Measurements from ENCODE around the gene TPD52L1.
"Not testable (repeated sequence)": the region's sequence is repeated elsewhere in the genome, so short reads cannot be mapped to it uniquely, and the experiment has no call there.

TPD52L1 gene

DNA sequence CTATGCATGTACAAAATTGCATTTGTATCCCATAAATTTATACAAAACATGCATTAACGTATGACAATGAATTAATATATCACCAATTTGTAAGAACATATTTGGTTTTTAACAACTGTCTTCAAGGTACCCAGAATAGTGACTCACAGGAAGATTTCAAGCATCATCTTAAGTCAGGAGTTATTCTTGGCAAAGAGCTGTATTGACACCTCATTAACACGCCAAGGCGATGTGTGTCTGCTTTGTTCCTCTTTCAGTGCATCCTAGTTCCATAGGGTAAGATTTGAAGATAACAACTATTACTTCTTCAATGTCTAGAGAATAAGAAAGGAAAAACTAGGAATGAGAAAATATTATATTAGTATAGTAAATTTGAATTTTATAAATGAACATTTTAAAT is 35.8 kb upstream of the TPD52L1 start:
- Histone ChIP-seq H3K9me3 (ENCODE audit: control insufficient read depth in 2 of 2, low read length in 2 of 2) (no peaks in the 10 kb centered on the region), H3K36me3 (ENCODE audit: control insufficient read depth in 2 of 2, insufficient read depth in 2 of 2, low read length in 2 of 2) (no peaks in the 10 kb centered on the region), H3K27me3 (ENCODE audit: control insufficient read depth in 2 of 2, insufficient read depth in 2 of 2, low read length in 2 of 2) (no peaks in the 10 kb centered on the region), H3K9ac (ENCODE audit: low read depth in 1 of 2, low read length in 2 of 2) (no peak overlapping the region), H3K27ac (ENCODE audit: low read depth in 2 of 2, low read length in 2 of 2) (no peak overlapping the region), H3K4me1 (ENCODE audit: control insufficient read depth in 2 of 2, insufficient read depth in 2 of 2, low read length in 2 of 2) (no peaks in the 10 kb centered on the region), H3K4me3 (ENCODE audit: low read length in 2 of 2) (no peak overlapping the region)

DNA sequence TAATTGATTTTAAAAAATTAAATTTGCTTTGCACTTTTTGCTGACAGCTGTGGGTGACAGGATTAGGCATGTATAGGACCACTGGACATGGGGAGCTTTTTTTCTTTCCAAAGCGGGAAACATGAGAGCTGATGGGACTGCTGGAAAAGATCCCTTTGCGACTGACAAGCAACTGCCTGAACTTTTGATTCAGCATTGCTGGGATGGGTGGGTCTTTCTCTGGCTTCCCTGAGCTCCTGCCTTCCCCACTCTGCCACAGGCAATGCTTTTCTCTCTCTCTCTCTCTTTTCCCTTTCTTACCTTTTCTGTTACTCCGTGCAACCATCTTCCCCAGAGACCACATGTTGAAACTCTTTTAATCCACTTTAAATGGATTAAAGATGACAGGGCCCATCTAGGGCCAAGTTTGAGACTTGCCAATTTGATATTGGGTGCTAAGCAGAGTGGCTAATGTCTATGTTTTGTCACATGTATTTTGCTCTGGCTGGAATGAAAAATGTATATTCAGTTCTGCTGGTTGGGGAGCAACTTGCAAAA is 33.5 kb upstream of the TPD52L1 start:
- H3K27ac ChIP-seq (ENCODE audit: low read depth in 2 of 2, low read length in 2 of 2) = no peak overlapping the region
- H3K4me3 ChIP-seq (ENCODE audit: low read length in 2 of 2) = no peak overlapping the region
- no peaks in the 10 kb centered on the region for H3K4me1 ChIP-seq (ENCODE audit: control insufficient read depth in 2 of 2, insufficient read depth in 2 of 2, low read length in 2 of 2)
- no peaks in the 10 kb centered on the region for H3K27me3 ChIP-seq (ENCODE audit: control insufficient read depth in 2 of 2, insufficient read depth in 2 of 2, low read length in 2 of 2)
- no peaks in the 10 kb centered on the region for H3K9me3 ChIP-seq (ENCODE audit: control insufficient read depth in 2 of 2, low read length in 2 of 2)
- no peaks in the 10 kb centered on the region for H3K36me3 ChIP-seq (ENCODE audit: control insufficient read depth in 2 of 2, insufficient read depth in 2 of 2, low read length in 2 of 2)
- no peak overlapping the region for H3K9ac ChIP-seq (ENCODE audit: low read depth in 1 of 2, low read length in 2 of 2)

DNA sequence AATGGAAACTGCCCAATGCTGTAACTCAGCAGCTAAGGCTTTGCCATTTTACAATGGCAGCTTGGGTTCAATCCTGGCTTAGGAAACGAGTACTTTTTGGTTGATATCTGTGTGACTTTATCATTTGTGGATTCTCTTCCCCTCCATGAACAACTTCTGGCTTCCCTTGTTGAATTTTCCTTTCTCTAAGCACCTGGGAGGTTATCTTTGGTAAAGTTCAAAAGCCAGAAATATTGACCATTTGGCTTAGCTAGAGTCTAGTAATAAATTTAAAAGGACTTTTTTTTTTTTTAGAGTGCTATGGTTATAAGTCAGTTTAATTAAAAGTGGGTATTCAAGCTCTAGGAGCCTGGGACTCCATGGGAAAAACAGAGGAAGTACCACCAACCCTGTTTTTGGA is 31.7 kb upstream of the TPD52L1 start:
- H3K27ac ChIP-seq (ENCODE audit: low read depth in 2 of 2, low read length in 2 of 2) = no peak overlapping the region
- no peaks in the 10 kb centered on the region for H3K27me3 ChIP-seq (ENCODE audit: control insufficient read depth in 2 of 2, insufficient read depth in 2 of 2, low read length in 2 of 2)
- H3K36me3 ChIP-seq (ENCODE audit: control insufficient read depth in 2 of 2, insufficient read depth in 2 of 2, low read length in 2 of 2) = no peaks in the 10 kb centered on the region
- H3K9me3 ChIP-seq (ENCODE audit: control insufficient read depth in 2 of 2, low read length in 2 of 2) = no peaks in the 10 kb centered on the region
- no peaks in the 10 kb centered on the region for H3K4me1 ChIP-seq (ENCODE audit: control insufficient read depth in 2 of 2, insufficient read depth in 2 of 2, low read length in 2 of 2)
- H3K9ac ChIP-seq (ENCODE audit: low read depth in 1 of 2, low read length in 2 of 2) = no peak overlapping the region
- no peak overlapping the region for H3K4me3 ChIP-seq (ENCODE audit: low read length in 2 of 2)

DNA sequence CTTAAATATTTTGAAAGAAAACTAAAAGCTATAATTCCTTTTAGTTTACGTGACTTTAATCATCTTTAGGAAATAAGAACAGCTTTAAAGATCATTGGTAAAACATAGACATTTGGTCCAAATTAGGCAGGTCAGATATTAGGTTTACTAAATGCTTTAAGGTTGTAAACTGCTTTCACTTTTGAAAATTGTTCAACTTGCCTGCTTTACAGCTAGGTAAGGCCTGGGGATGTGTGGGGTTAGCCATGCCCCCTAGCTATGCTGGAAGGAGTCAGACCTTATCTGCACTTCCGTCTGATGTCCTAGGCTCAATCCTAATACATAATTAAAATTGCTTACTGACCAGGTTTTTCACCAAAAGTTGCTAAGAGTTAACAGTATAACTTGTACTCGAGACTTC is 30.5 kb upstream of the TPD52L1 start:
- no peaks in the 10 kb centered on the region for H3K9me3 ChIP-seq (ENCODE audit: control insufficient read depth in 2 of 2, low read length in 2 of 2)
- H3K9ac ChIP-seq (ENCODE audit: low read depth in 1 of 2, low read length in 2 of 2) = no peak overlapping the region
- H3K4me1 ChIP-seq (ENCODE audit: control insufficient read depth in 2 of 2, insufficient read depth in 2 of 2, low read length in 2 of 2) = no peaks in the 10 kb centered on the region
- no peaks in the 10 kb centered on the region for H3K36me3 ChIP-seq (ENCODE audit: control insufficient read depth in 2 of 2, insufficient read depth in 2 of 2, low read length in 2 of 2)
- no peaks in the 10 kb centered on the region for H3K27me3 ChIP-seq (ENCODE audit: control insufficient read depth in 2 of 2, insufficient read depth in 2 of 2, low read length in 2 of 2)
- no peak overlapping the region for H3K4me3 ChIP-seq (ENCODE audit: low read length in 2 of 2)
- H3K27ac ChIP-seq (ENCODE audit: low read depth in 2 of 2, low read length in 2 of 2) = no peak overlapping the region

DNA sequence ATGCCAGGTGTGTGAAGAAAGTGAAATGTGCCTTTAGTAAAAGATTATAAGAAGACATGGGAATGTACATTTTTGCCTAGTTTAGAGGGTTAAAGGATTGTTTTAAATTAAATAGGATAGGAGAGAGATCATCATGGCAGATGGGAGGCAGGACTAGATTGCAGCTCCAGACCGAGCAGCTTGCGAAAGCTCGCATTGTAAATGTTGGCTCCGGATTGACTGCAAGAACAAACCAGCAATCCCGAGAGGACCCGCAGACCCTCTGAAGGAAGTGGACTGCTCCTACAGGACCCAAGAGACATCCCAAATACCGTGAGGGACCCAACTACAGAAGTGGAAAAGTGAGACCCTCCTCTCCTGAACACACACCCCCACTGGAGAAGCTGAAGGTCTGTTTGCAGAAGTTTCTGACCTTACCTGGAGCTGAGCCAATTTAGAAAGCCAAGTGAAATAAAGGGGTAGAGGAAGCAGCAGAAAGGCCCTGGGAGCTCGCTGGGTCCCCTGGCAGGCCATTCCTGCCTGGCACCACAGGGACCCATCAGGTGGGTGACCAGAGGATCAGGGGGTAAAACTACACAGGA is 30.0 kb upstream of the TPD52L1 start:
- Histone ChIP-seq H3K9me3 (ENCODE audit: control insufficient read depth in 2 of 2, low read length in 2 of 2) (no peaks in the 10 kb centered on the region), H3K27me3 (ENCODE audit: control insufficient read depth in 2 of 2, insufficient read depth in 2 of 2, low read length in 2 of 2) (no peaks in the 10 kb centered on the region), H3K36me3 (ENCODE audit: control insufficient read depth in 2 of 2, insufficient read depth in 2 of 2, low read length in 2 of 2) (no peaks in the 10 kb centered on the region), H3K4me3 (ENCODE audit: low read length in 2 of 2) (no peak overlapping the region), H3K27ac (ENCODE audit: low read depth in 2 of 2, low read length in 2 of 2) (no peak overlapping the region), H3K4me1 (ENCODE audit: control insufficient read depth in 2 of 2, insufficient read depth in 2 of 2, low read length in 2 of 2) (no peaks in the 10 kb centered on the region), H3K9ac (ENCODE audit: low read depth in 1 of 2, low read length in 2 of 2) (no peak overlapping the region)

DNA sequence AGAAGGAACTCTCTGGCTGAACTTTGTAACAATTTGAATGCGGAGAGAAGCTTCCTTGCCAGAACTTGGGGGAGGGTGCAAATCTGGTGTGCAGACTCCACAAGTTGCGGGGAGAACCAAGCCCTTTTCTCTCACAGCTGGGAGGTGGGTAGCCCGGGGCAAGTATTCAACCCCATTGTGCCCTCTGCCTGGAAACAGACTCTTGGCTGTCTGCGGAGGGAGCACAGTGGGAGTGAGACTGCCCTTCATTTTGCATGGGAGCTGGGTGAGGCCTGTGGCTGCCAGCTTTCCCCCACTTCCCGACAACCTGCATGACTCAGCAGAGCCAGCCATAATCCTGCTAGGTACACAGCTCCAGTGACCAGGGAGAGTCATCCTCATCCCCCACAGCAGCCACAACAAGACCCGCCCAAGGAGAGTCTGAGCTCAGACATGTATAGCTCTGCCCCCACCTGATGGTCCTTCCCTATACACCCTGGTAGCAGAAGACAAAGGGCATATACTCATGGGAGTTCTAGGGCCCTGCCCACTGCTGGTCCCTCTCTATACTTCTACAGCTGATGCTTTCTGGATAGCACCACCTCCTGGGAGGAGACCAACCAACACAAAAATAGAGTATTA is 29.4 kb upstream of the TPD52L1 start:
- Histone ChIP-seq H3K36me3 (ENCODE audit: control insufficient read depth in 2 of 2, insufficient read depth in 2 of 2, low read length in 2 of 2) (no peaks in the 10 kb centered on the region), H3K9ac (ENCODE audit: low read depth in 1 of 2, low read length in 2 of 2) (no peak overlapping the region), H3K27ac (ENCODE audit: low read depth in 2 of 2, low read length in 2 of 2) (no peak overlapping the region), H3K4me1 (ENCODE audit: control insufficient read depth in 2 of 2, insufficient read depth in 2 of 2, low read length in 2 of 2) (no peaks in the 10 kb centered on the region), H3K9me3 (ENCODE audit: control insufficient read depth in 2 of 2, low read length in 2 of 2) (no peaks in the 10 kb centered on the region), H3K4me3 (ENCODE audit: low read length in 2 of 2) (no peak overlapping the region), H3K27me3 (ENCODE audit: control insufficient read depth in 2 of 2, insufficient read depth in 2 of 2, low read length in 2 of 2) (no peaks in the 10 kb centered on the region)

DNA sequence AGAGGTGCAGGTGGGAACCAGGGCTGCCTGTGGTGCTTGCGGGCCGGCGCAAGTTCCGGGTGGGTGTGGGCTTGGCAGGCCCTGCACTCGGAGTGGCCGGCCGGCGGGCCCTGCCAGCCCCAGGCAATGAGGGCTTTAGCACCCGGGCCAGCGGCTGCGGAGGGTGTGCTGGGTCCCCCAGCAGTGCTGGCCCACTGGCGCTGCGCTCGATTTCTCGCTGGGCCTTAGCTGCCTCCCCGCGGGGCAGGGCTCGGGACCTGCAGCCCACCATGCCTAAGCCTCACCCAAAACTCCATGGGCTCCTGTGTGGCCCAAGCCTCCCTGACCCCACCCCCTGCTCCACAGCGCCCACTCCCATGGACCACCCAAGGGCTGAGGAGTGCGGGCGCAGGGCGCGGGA is 27.7 kb upstream of the TPD52L1 start:
- H3K27me3 ChIP-seq (ENCODE audit: control insufficient read depth in 2 of 2, insufficient read depth in 2 of 2, low read length in 2 of 2); H3K9me3 ChIP-seq (ENCODE audit: control insufficient read depth in 2 of 2, low read length in 2 of 2): not testable (repeated sequence)

DNA sequence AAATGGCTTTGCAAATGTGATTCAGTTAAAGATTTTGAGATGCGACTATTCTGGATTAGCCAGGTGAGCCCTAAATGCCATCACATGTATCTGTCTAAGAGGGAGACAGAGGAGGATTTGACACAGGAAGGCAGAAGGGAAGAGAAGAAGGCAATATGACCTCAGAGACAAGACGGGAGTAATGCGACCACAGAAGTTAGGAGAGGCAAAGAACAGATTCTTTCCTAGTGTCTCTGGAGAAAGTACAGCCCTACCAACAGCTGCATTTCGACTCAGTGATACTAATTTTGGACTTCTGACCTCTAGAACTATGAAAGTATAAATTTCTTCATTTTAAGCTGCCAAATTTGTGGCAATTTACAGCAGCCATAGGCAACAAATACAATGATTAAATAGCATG is 24.2 kb upstream of the TPD52L1 start:
- H3K36me3 ChIP-seq (ENCODE audit: control insufficient read depth in 2 of 2, insufficient read depth in 2 of 2, low read length in 2 of 2) = no peaks in the 10 kb centered on the region
- H3K9ac ChIP-seq (ENCODE audit: low read depth in 1 of 2, low read length in 2 of 2) = no peak overlapping the region
- H3K4me1 ChIP-seq (ENCODE audit: control insufficient read depth in 2 of 2, insufficient read depth in 2 of 2, low read length in 2 of 2) = no peaks in the 10 kb centered on the region
- no peak overlapping the region for H3K4me3 ChIP-seq (ENCODE audit: low read length in 2 of 2)
- no peaks in the 10 kb centered on the region for H3K27me3 ChIP-seq (ENCODE audit: control insufficient read depth in 2 of 2, insufficient read depth in 2 of 2, low read length in 2 of 2)
- no peak overlapping the region for H3K27ac ChIP-seq (ENCODE audit: low read depth in 2 of 2, low read length in 2 of 2)
- no peaks in the 10 kb centered on the region for H3K9me3 ChIP-seq (ENCODE audit: control insufficient read depth in 2 of 2, low read length in 2 of 2)

More for the DNA sequence above, 27.7 kb upstream of the TPD52L1 start:
- not testable (repeated sequence) for H3K4me3 ChIP-seq (ENCODE audit: low read length in 2 of 2); H3K27ac ChIP-seq (ENCODE audit: low read depth in 2 of 2, low read length in 2 of 2); H3K4me1 ChIP-seq (ENCODE audit: control insufficient read depth in 2 of 2, insufficient read depth in 2 of 2, low read length in 2 of 2); H3K36me3 ChIP-seq (ENCODE audit: control insufficient read depth in 2 of 2, insufficient read depth in 2 of 2, low read length in 2 of 2); H3K9ac ChIP-seq (ENCODE audit: low read depth in 1 of 2, low read length in 2 of 2)

DNA sequence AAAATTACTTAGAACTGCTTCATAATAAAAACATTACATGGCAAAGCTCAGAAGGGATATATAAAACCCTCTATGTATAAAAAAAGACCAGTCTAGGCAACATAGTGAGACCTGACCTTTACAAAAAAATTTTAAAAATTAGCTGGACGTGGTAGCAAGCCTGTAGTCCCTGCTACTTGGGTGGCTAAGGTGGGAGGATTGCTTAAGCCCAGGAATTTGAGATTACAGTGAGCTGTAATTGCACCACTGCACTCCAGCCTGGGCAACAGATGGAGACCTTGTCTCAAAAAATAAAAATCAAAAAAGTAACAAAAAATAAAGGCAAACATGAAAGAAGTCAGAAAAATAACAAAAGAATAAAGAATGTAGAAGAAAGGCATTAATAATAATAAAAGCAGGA is 21.5 kb upstream of the TPD52L1 start:
- Histone ChIP-seq H3K36me3 (ENCODE audit: control insufficient read depth in 2 of 2, insufficient read depth in 2 of 2, low read length in 2 of 2) (no peaks in the 10 kb centered on the region), H3K4me1 (ENCODE audit: control insufficient read depth in 2 of 2, insufficient read depth in 2 of 2, low read length in 2 of 2) (no peaks in the 10 kb centered on the region), H3K27ac (ENCODE audit: low read depth in 2 of 2, low read length in 2 of 2) (no peak overlapping the region), H3K4me3 (ENCODE audit: low read length in 2 of 2) (no peak overlapping the region), H3K27me3 (ENCODE audit: control insufficient read depth in 2 of 2, insufficient read depth in 2 of 2, low read length in 2 of 2) (no peaks in the 10 kb centered on the region), H3K9me3 (ENCODE audit: control insufficient read depth in 2 of 2, low read length in 2 of 2) (no peaks in the 10 kb centered on the region), H3K9ac (ENCODE audit: low read depth in 1 of 2, low read length in 2 of 2) (no peak overlapping the region)

DNA sequence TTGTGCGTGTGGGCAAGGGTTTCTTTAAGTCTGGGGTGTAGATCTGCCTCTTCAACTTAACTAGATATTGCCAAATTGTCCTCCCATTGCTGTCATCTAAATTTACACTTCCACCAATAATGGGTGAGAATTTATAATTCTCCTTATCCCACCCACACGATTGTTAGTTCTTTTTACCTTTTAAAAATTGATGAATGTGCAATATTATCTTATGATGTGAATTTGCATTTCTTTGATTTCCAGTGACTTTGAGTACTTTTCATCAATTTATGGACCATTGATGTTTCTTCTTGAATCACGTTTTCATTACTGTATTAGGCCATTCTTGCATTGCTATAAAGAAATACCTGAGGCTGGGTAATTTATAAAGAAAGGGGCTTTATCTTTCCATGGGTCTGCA is 17.2 kb upstream of the TPD52L1 start:
- H3K36me3 ChIP-seq (ENCODE audit: control insufficient read depth in 2 of 2, insufficient read depth in 2 of 2, low read length in 2 of 2) = no peaks in the 10 kb centered on the region
- H3K9ac ChIP-seq (ENCODE audit: low read depth in 1 of 2, low read length in 2 of 2) = no peak overlapping the region
- H3K9me3 ChIP-seq (ENCODE audit: control insufficient read depth in 2 of 2, low read length in 2 of 2) = no peaks in the 10 kb centered on the region
- no peak overlapping the region for H3K27ac ChIP-seq (ENCODE audit: low read depth in 2 of 2, low read length in 2 of 2)
- H3K4me3 ChIP-seq (ENCODE audit: low read length in 2 of 2) = no peak overlapping the region
- H3K4me1 ChIP-seq (ENCODE audit: control insufficient read depth in 2 of 2, insufficient read depth in 2 of 2, low read length in 2 of 2) = no peaks in the 10 kb centered on the region
- no peaks in the 10 kb centered on the region for H3K27me3 ChIP-seq (ENCODE audit: control insufficient read depth in 2 of 2, insufficient read depth in 2 of 2, low read length in 2 of 2)
